Upper lobe of left lung (tissue), 6 donors: Measurements from ENCODE around the gene PTPRG. TPM values are rescaled to one million over a fixed set of nuclear protein-coding genes. Genes with fewer than 3 reads are reported as not detected.
"Not testable (repeated sequence)": the region's sequence is repeated elsewhere in the genome, so short reads cannot be mapped to it uniquely, and the experiment has no call there.

Experiments
- ATAC-seq, 2 donors: fragments of 200-7000 bp; cut with Tn5 transposase; one replicate each; pipeline ENCODE4 v1.9.1; 2022; ENCODE audit warnings: mild to moderate bottlenecking in 2 of 2, moderate library complexity in 2 of 2; ENCODE audit not compliant: low FRiP score in 2 of 2
- DNase-seq, 2 donors: peaks; one replicate each; pipeline ENCODE4 v3.0.0-alpha.2; 2019 to 2020
- H3K27ac ChIP-seq, 4 donors: fragments of 200-600 bp; sonication (generic); one replicate each; pipeline ENCODE4 v1.5.1; 2016 to 2019
- H3K27me3 ChIP-seq, 4 donors: fragments of 200-600 bp; sonication (generic); one replicate each; pipeline ENCODE4 v1.5.1; 2017 to 2019
- H3K36me3 ChIP-seq, 4 donors: fragments of 200-600 bp; sonication (generic); one replicate each; pipeline ENCODE4 v1.5.1; 2016 to 2019
- H3K4me1 ChIP-seq, 4 donors: fragments of 200-600 bp; sonication (generic); one replicate each; pipeline ENCODE4 v1.5.1; 2018 to 2019
- H3K4me3 ChIP-seq, 4 donors: fragments of 200-600 bp; sonication (generic); one replicate each; pipeline ENCODE4 v1.5.1; 2017 to 2019; ENCODE audit warnings: mild to moderate bottlenecking in 2 of 4, moderate library complexity in 1 of 4
- H3K9me3 ChIP-seq, 4 donors: fragments of 200-600 bp; sonication (generic); one replicate each; pipeline ENCODE4 v1.5.1; 2018 to 2019
- CTCF ChIP-seq, 6 experiments: fragments of 450-650 bp in 4 of 6; fragments of 200-600 bp in 2 of 6; sonication (generic) in 2 of 6; IDR thresholded peaks; one replicate each; pipeline ENCODE4 v1.5.1; 2016 to 2019; ENCODE audit warnings: antibody characterized with exemption in 6 of 6
- EP300 ChIP-seq, 4 donors: sonication (generic); formaldehyde crosslinking; IDR thresholded peaks; one replicate each; pipeline ENCODE4 v1.5.1; 2017; ENCODE audit warnings: antibody characterized with exemption in 4 of 4, control low read depth in 2 of 4
- POLR2A ChIP-seq, 4 donors: fragments of 450-650 bp; IDR thresholded peaks; one replicate each; pipeline ENCODE4 v1.5.1; 2016 to 2017; ENCODE audit warnings: antibody characterized with exemption in 4 of 4, mild to moderate bottlenecking in 2 of 4
- POLR2AphosphoS5 ChIP-seq, 2 donors: sonication (generic); formaldehyde crosslinking; IDR thresholded peaks; one replicate each; pipeline ENCODE4 v1.5.1; 2017; ENCODE audit warnings: antibody characterized with exemption in 2 of 2
- WGBS, 2 donors: methylation state at CpG; one replicate each; pipeline ENCODE4 v1.1.5; 2017 to 2018; 5-methylcytosine and 5-hydroxymethylcytosine counted together
- total RNA-seq, 6 donors: library from RNA; depleted of rRNA in 4 of 6; stranded (reverse); fragments of >200 nt in 4 of 6; gene quantifications; one replicate each; pipeline versions ENCODE4 v1.1.0 to v1.2.1, GENCODE V29; 2016 to 2021
- donor health status: DM: no; HTN: no; CAD: no; lungs with moderate emphysema.
- donor health status: DM: no; HTN: yes; CAD: no; lungs with severe emphysema.

PTPRG gene
- total RNA-seq, 6 donors from 2014 or later, result 58.7 to 101 (median 68.8) TPM

- TF ChIP-seq CTCF (IDR thresholded peaks at IDR 0.05) (no peak), EP300 (IDR thresholded peaks at IDR 0.05) (no peak), POLR2A (IDR thresholded peaks at IDR 0.05) (no peak), POLR2AphosphoS5 (IDR thresholded peaks at IDR 0.05) (no peak)
These were observed 154.6 kb downstream of the PTPRG start for GRCh38 chr3:61715886-61716527.

DNA sequence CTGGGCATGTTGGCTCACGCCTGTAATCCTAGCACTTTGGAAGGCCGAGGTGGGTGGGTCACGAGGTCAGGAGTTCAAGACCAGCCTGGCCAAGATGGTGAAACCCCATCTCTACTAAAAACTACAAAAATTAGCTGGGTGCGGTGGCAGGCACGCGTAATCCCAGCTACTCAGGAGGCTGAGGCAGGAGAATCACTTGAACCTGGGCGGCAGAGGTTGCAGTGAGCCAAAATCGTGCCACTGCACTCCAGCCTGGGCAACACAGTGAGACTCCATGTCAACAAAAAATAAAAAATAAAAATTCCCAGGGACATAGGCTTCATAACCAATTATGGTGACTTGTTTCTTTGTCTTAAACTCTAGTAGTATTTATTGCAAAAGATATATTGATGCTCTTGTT is 155.3 kb downstream of the PTPRG start:
- not testable (repeated sequence) for H3K36me3 ChIP-seq, H3K9me3 ChIP-seq, H3K4me3 ChIP-seq, H3K27ac ChIP-seq, DNase-seq, ATAC-seq, H3K27me3 ChIP-seq, H3K4me1 ChIP-seq
- WGBS, 2 donors, result 86 to 91% methylated on average over 8 of the region's 8 CpGs

More at GRCh38 chr3:61715886-61716527, 154.6 kb downstream of the PTPRG start:
- no peak overlapping the region for H3K27ac ChIP-seq
- H3K4me1 ChIP-seq, result peaks cover 0 to 4% (median 0%) of the 10 kb centered on the region in 4 donors
- 56 to 84% methylated on average over 4 of the region's 4 CpGs for WGBS, 2 donors
- no peaks in the 10 kb centered on the region for H3K27me3 ChIP-seq
- DNase-seq, result no peak
- no peaks in the 10 kb centered on the region for H3K36me3 ChIP-seq
- no peak for ATAC-seq
- no peak overlapping the region for H3K4me3 ChIP-seq
- no peaks in the 10 kb centered on the region for H3K9me3 ChIP-seq

DNA sequence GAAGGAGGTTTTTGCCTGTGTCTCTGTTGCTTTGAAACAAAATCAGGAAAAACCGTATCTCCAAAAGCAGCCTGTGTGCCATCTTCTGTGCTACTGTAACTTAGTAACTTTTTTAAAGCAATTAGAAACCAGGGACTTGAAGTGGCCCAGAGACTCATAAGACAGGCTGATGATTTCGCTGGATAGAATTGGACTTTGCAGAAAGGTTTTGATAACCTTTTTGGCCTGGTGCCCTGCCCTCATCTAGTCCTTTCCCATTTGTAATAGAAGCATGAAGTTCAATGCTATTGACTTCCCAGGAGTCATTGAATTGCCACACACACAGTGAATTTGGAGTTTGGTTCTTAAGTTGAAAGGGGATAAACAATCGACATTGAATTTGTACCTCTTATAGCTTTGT is 157.2 kb downstream of the PTPRG start:
- no peaks in the 10 kb centered on the region for H3K9me3 ChIP-seq
- WGBS, 2 donors, result 76 to 86% methylated on average over 3 of the region's 3 CpGs
- H3K27ac ChIP-seq, result no peak overlapping the region
- H3K4me1 ChIP-seq, result peaks cover 0 to 6% (median 2%) of the 10 kb centered on the region in 4 donors
- ATAC-seq (no peak), DNase-seq (no peak)
- H3K27me3 ChIP-seq, result no peaks in the 10 kb centered on the region
- no peak overlapping the region for H3K4me3 ChIP-seq
- TF ChIP-seq POLR2AphosphoS5 (IDR thresholded peaks at IDR 0.05), result no peak
- no peak for TF ChIP-seq CTCF (IDR thresholded peaks at IDR 0.05)
- TF ChIP-seq EP300 (IDR thresholded peaks at IDR 0.05), result no peak
- no peak for TF ChIP-seq POLR2A (IDR thresholded peaks at IDR 0.05)
- H3K36me3 ChIP-seq, result no peaks in the 10 kb centered on the region

DNA sequence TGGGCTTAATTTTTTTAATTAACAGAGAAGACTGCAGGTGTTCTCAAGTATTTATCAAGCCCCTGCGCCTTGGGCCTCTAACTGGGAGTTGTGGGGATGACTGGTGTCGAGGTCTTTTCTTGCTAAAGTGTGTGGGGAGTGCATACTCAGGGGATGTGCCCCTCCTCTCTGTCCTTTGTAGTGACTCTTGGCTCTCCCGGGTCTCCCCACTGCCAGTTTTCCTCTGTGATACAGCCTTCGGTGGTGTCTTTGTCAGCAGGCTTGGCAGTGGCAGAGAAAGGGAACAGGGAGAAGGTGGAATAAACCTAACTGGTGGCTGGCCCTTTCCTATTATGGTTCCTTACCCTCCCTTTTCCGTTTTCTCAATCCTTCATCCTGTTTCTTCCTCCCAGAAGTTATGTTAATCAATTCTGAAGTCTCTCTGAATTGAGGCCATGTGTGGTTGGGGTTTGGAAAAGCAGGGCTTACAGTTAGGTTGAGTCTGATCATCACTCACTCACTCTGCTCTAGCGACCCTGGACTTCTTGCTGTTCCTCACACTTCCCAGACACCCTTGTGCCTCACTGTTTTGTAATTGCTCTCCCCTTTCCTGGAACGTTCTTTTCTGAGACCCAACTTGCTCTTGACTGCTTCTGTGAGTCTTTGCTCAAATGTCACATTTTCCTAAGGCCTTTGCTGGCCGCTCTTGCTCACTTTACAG is 158.1 kb downstream of the PTPRG start:
- Histone ChIP-seq H3K4me3 (no peak overlapping the region), H3K4me1 (peaks cover 0 to 6% (median 2%) of the 10 kb centered on the region in 4 donors), H3K27ac (no peak overlapping the region), H3K27me3 (no peaks in the 10 kb centered on the region), H3K36me3 (no peaks in the 10 kb centered on the region), H3K9me3 (no peaks in the 10 kb centered on the region)
- DNase-seq (no peak), ATAC-seq (no peak)
- TF ChIP-seq POLR2AphosphoS5 (IDR thresholded peaks at IDR 0.05) (no peak), CTCF (IDR thresholded peaks at IDR 0.05) (no peak), EP300 (IDR thresholded peaks at IDR 0.05) (no peak), POLR2A (IDR thresholded peaks at IDR 0.05) (no peak)
- WGBS, 2 donors, result 62 to 73% methylated on average over 8 of the region's 8 CpGs

DNA sequence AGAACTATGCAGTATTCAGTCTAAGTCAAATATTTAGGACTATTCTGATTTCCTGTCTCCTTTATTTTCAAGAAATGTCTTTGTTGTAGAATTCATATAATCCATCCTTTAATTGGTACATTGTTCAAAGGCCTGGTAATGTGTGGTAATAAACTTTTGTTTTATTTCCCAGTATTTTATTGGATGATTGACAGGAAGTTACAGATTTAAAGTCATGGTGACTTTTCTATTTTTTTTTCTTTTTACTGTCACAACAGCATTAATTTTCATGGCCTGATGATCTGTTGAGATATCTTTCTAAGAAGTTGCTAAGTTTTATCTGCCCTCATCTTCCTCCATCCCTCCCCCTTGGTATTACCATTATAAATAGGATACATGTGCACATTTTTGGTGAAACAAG is 161.7 kb downstream of the PTPRG start:
- no peak for TF ChIP-seq CTCF (IDR thresholded peaks at IDR 0.05)
- no peak for TF ChIP-seq POLR2A (IDR thresholded peaks at IDR 0.05)
- TF ChIP-seq EP300 (IDR thresholded peaks at IDR 0.05), result no peak
- TF ChIP-seq POLR2AphosphoS5 (IDR thresholded peaks at IDR 0.05), result no peak
- ATAC-seq, result no peak
- Histone ChIP-seq H3K36me3 (no peaks in the 10 kb centered on the region), H3K4me1 (peaks cover 0 to 8% (median 5%) of the 10 kb centered on the region in 4 donors), H3K9me3 (no peaks in the 10 kb centered on the region), H3K27me3 (no peaks in the 10 kb centered on the region), H3K27ac (no peak overlapping the region), H3K4me3 (no peak overlapping the region)
- DNase-seq, result no peak
